Activated CD8-positive, alpha-beta T cell treated with anti-CD3 and anti-CD28 coated beads for 36 hours (primary cell): ENCODE results near the gene FBXW11. TPM values are rescaled to one million over a fixed set of nuclear protein-coding genes. Genes with fewer than 3 reads are reported as not detected.

Experiments used
- ATAC-seq: fragments of 200-7000 bp; cut with Tn5 transposase; one replicate; pipeline ENCODE4 v1.10.0; 2021; ENCODE audit warnings: mild to moderate bottlenecking, moderate library complexity
- CTCF ChIA-PET: fragments of 350-600 bp; sonication (Branson Sonifier 250); formaldehyde crosslinking; loops from one replicate; lab custom pipeline; 2021; ENCODE audit warnings: antibody characterized with exemption; lab: Charles Lee
- POLR2A ChIA-PET: fragments of 350-600 bp; sonication (Branson Sonifier 250); formaldehyde crosslinking; loops from one replicate; lab custom pipeline; 2021; ENCODE audit warnings: antibody characterized with exemption; lab: Charles Lee
- DNase-seq: peaks from one replicate; pipeline ENCODE4 v3.0.0-alpha.2; 2020
- H3K27ac Mint-ChIP-seq: one replicate; pipeline ENCODE4 v1.8.0; 2021; ENCODE audit warnings: mild to moderate bottlenecking, mixed read lengths
- H3K27me3 Mint-ChIP-seq: one replicate; pipeline ENCODE4 v1.8.0; 2021; ENCODE audit warnings: mixed read lengths
- H3K36me3 Mint-ChIP-seq: one replicate; pipeline ENCODE4 v1.8.0; 2021; ENCODE audit warnings: low read depth, mixed read lengths
- H3K4me1 Mint-ChIP-seq: one replicate; pipeline ENCODE4 v1.8.0; 2021; ENCODE audit warnings: low read depth, mixed read lengths
- H3K4me3 Mint-ChIP-seq: one replicate; pipeline ENCODE4 v1.8.0; 2021; ENCODE audit warnings: mild to moderate bottlenecking, moderate library complexity, mixed read lengths
- H3K9me3 Mint-ChIP-seq: one replicate; pipeline ENCODE4 v1.8.0; 2021; ENCODE audit warnings: mixed read lengths
- CTCF ChIP-seq: fragments of 200-600 bp; IDR thresholded peaks from one replicate; pipeline ENCODE4 v1.8.0; 2022; ENCODE audit warnings: antibody characterized with exemption, mild to moderate bottlenecking
- intact Hi-C: fragments of 100-400 bp; cut with micrococcal nuclease; formaldehyde crosslinking; loops from one replicate; pipeline ENCODE4 v1.10.0; 2022
- total RNA-seq, 2 experiments: library from RNA; stranded (reverse); gene quantifications; one replicate each; pipeline ENCODE4 v1.2.3, GENCODE V29; 2021

FBXW11 gene
- total RNA-seq, 2 experiments from 2014 or later, result 49.3 to 52.6 TPM

- H3K27me3 Mint-ChIP-seq, result no peaks in the 10 kb centered on the region
- TF ChIP-seq CTCF, result no peak
Observed at GRCh38 chr5:171850324-171850947, 156.0 kb downstream of the FBXW11 start.

GRCh38 chr5:171849585-171850323, 156.7 kb downstream of the FBXW11 start:
- H3K36me3 Mint-ChIP-seq, result no peaks in the 10 kb centered on the region
- intact Hi-C loops, result loop anchor here (10.0 kb wide), 1 partner anchor 435 kb away; the partner anchor contains the start of gene FGF18
- H3K27ac Mint-ChIP-seq, result no peak overlapping the region
- ChIA-PET CTCF (interaction anchor here (1.9 kb wide), 1 partner anchor 8 kb away, joined by 4 read pairs; no protein-coding TSS in a partner anchor), POLR2A (no interaction called here)
- DNase-seq (no peak), ATAC-seq (no peak)
- no peaks in the 10 kb centered on the region for H3K9me3 Mint-ChIP-seq
- H3K4me1 Mint-ChIP-seq, result no peaks in the 10 kb centered on the region
- no peak overlapping the region for H3K4me3 Mint-ChIP-seq
- no peak for TF ChIP-seq CTCF
- no peaks in the 10 kb centered on the region for H3K27me3 Mint-ChIP-seq

More at GRCh38 chr5:171850324-171850947, 156.0 kb downstream of the FBXW11 start:
- ATAC-seq (no peak), DNase-seq (no peak)
- POLR2A ChIA-PET, result no interaction called here
- CTCF ChIA-PET, result interaction anchor here (1.9 kb wide), 1 partner anchor 7 kb away, joined by 4 read pairs; no protein-coding TSS in a partner anchor
- H3K36me3 Mint-ChIP-seq, result no peaks in the 10 kb centered on the region
- H3K27ac Mint-ChIP-seq, result no peak overlapping the region
- no peaks in the 10 kb centered on the region for H3K9me3 Mint-ChIP-seq
- H3K4me3 Mint-ChIP-seq, result no peak overlapping the region
- H3K4me1 Mint-ChIP-seq, result peaks cover under 1% of the 10 kb centered on the region
- intact Hi-C loops, result loop anchor here (10.0 kb wide), 1 partner anchor 436 kb away; the partner anchor contains the start of gene FGF18

- ATAC-seq (no peak), DNase-seq (no peak)
- ChIA-PET POLR2A (no interaction called here), CTCF (interaction anchor here (1.9 kb wide), 1 partner anchor 9 kb away, joined by 4 read pairs; no protein-coding TSS in a partner anchor)
- Mint-ChIP-seq H3K36me3 (no peaks in the 10 kb centered on the region), H3K27ac (no peak overlapping the region), H3K4me1 (no peaks in the 10 kb centered on the region), H3K4me3 (no peak overlapping the region), H3K9me3 (no peaks in the 10 kb centered on the region), H3K27me3 (no peaks in the 10 kb centered on the region)
- intact Hi-C loops, result no loop called here
- no peak for TF ChIP-seq CTCF
Observed at GRCh38 chr5:171848911-171849520, 157.4 kb downstream of the FBXW11 start.

- Mint-ChIP-seq H3K36me3 (no peaks in the 10 kb centered on the region), H3K4me3 (no peak overlapping the region), H3K4me1 (no peaks in the 10 kb centered on the region), H3K27ac (no peak overlapping the region), H3K9me3 (no peaks in the 10 kb centered on the region), H3K27me3 (no peaks in the 10 kb centered on the region)
- ATAC-seq, result no peak
- DNase-seq, result no peak
- intact Hi-C loops, result no loop called here
- POLR2A ChIA-PET, result no interaction called here
- CTCF ChIA-PET, result interaction anchor here (1.9 kb wide), 1 partner anchor 9 kb away, joined by 4 read pairs; no protein-coding TSS in a partner anchor
- no peak for TF ChIP-seq CTCF
Observed at GRCh38 chr5:171848486-171848885, 158.0 kb downstream of the FBXW11 start.
